ENCODE results near the gene NAV2.

NAV2 gene

DNA sequence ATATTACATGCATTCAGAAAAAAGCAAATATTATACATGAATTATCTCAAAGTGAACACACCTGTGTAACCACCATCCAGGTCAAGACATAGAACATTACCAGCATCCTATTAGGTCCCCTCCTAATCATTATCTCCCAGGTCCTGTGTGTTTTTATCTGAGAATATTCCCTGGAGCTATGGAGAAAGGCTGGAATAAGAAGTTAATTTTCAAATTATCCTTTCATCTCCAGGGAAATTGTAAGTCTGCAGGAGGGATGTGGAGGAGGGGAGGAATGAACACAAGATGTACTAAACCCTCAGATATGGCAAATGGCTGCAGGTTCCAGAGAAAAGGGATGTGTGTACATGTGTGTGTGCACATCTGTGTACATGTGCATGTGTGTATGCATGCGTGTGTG, 25.2 kb upstream of the NAV2 start:
- no peak for TF ChIP-seq CTCF (conservative IDR thresholded peaks at IDR 0.05; ENCODE audit: low read depth, low read length)
- H3K4me3 ChIP-seq (ENCODE audit: low read length), result no peak overlapping the region
- no peak for DNase-seq (ENCODE audit: low read depth)

GRCh38 chr11:19689281-19690000, 23.2 kb upstream of the NAV2 start:
- no peak overlapping the region for H3K4me3 ChIP-seq (ENCODE audit: low read length)
- DNase-seq (ENCODE audit: low read depth), result no peak
- no peak for TF ChIP-seq CTCF (conservative IDR thresholded peaks at IDR 0.05; ENCODE audit: low read depth, low read length)

GRCh38 chr11:19690885-19691284, 21.8 kb upstream of the NAV2 start:
- TF ChIP-seq CTCF (conservative IDR thresholded peaks at IDR 0.05; ENCODE audit: low read depth, low read length), result no peak
- H3K4me3 ChIP-seq (ENCODE audit: low read length), result no peak overlapping the region
- DNase-seq (ENCODE audit: low read depth), result no peak

DNA sequence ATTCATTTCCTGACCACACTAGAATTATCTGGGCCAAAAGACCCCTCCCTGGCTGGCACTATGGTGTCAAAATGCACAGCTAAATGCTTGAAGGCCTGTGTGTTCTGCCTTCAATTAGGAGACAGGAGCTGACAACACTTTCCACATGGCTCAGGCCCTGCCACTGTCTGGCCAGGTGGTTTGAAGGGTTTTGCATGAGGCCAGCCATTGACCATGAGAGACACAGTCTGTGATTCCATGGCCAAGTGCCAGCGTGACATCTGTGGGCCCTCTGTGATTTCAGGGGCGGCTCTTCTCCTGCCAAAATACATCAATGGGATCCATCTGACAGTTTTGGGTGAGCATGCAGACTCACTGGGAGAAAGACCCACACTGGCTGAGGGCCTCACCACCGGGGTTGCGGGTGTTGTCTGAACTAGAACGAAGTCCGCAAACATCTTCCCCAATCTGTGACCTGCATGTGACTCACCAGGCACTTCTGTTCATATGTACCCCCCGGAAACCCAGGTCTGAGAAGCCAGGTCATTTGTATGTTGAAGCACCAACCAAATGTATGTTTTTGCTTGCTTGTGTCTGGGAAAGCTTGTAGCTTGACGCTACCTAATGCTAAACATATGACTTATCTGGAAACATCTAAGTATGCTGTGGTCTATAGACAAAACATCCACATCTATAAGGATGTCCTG, 20.7 kb upstream of the NAV2 start:
- DNase-seq (ENCODE audit: low read depth), result no peak
- TF ChIP-seq CTCF (conservative IDR thresholded peaks at IDR 0.05; ENCODE audit: low read depth, low read length), result no peak
- H3K4me3 ChIP-seq (ENCODE audit: low read length), result no peak overlapping the region

DNA sequence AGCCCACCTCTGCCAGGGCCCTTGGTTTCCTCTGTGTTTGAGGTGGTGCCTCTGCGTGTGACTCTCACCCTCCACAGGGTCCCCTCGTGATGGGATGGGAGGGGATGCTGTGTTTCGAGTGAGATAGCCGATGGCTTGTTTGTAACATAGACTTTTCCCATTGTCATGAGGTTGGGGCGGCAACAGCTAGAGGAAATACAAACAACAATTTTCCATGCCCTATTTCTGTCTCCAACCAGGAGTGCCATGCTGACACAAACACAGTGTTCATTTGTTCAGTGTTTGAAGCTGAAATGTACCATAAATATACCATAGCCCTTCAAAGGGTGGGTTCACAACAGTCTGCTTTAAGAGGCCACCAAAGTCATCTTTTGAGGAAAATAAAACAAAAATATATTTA, 19.5 kb upstream of the NAV2 start:
- no peak overlapping the region for H3K4me3 ChIP-seq (ENCODE audit: low read length)
- DNase-seq (ENCODE audit: low read depth), result no peak
- no peak for TF ChIP-seq CTCF (conservative IDR thresholded peaks at IDR 0.05; ENCODE audit: low read depth, low read length)

- H3K4me3 ChIP-seq (ENCODE audit: low read length), result no peak overlapping the region
- no peak for DNase-seq (ENCODE audit: low read depth)
- no peak for TF ChIP-seq CTCF (conservative IDR thresholded peaks at IDR 0.05; ENCODE audit: low read depth, low read length)
Measured at GRCh38 chr11:19694796-19695345, 17.8 kb upstream of the NAV2 start.

GRCh38 chr11:19696073-19696472, 16.6 kb upstream of the NAV2 start:
- DNase-seq (ENCODE audit: low read depth), result no peak
- H3K4me3 ChIP-seq (ENCODE audit: low read length), result no peak overlapping the region
- TF ChIP-seq CTCF (conservative IDR thresholded peaks at IDR 0.05; ENCODE audit: low read depth, low read length), result no peak
